Measurements from ENCODE around the gene IKZF2. TPM values are rescaled to one million over a fixed set of nuclear protein-coding genes. Genes with fewer than 3 reads are reported as not detected.

IKZF2 gene
- total RNA-seq, 1 donor from 2014 or later = 0.86 TPM

GRCh38 chr2:213091765-213092164 lies 59.6 kb downstream of the IKZF2 start:
- no peak for TF ChIP-seq CTCF (conservative IDR thresholded peaks at IDR 0.05; ENCODE audit: low read depth, low read length)
- H3K4me3 ChIP-seq (ENCODE audit: low read depth, low read length) = no peak overlapping the region
- no peak for DNase-seq (ENCODE audit: low read depth)

- TF ChIP-seq CTCF (conservative IDR thresholded peaks at IDR 0.05; ENCODE audit: low read depth, low read length) = no peak
- no peak overlapping the region for H3K4me3 ChIP-seq (ENCODE audit: low read depth, low read length)
- DNase-seq (ENCODE audit: low read depth) = no peak
Observed at GRCh38 chr2:213090772-213091171, 60.6 kb downstream of the IKZF2 start.

- no peak overlapping the region for H3K4me3 ChIP-seq (ENCODE audit: low read depth, low read length)
- no peak for DNase-seq (ENCODE audit: low read depth)
- TF ChIP-seq CTCF (conservative IDR thresholded peaks at IDR 0.05; ENCODE audit: low read depth, low read length) = no peak
Observed at GRCh38 chr2:213089438-213089837, 62.0 kb downstream of the IKZF2 start.

- no peak overlapping the region for H3K4me3 ChIP-seq (ENCODE audit: low read depth, low read length)
- no peak for DNase-seq (ENCODE audit: low read depth)
- no peak for TF ChIP-seq CTCF (conservative IDR thresholded peaks at IDR 0.05; ENCODE audit: low read depth, low read length)
Observed at GRCh38 chr2:213087040-213087439, 64.4 kb downstream of the IKZF2 start.

GRCh38 chr2:213086571-213086970 lies 64.8 kb downstream of the IKZF2 start:
- no peak for TF ChIP-seq CTCF (conservative IDR thresholded peaks at IDR 0.05; ENCODE audit: low read depth, low read length)
- H3K4me3 ChIP-seq (ENCODE audit: low read depth, low read length) = no peak overlapping the region
- DNase-seq (ENCODE audit: low read depth) = no peak

- TF ChIP-seq CTCF (conservative IDR thresholded peaks at IDR 0.05; ENCODE audit: low read depth, low read length) = no peak
- H3K4me3 ChIP-seq (ENCODE audit: low read depth, low read length) = no peak overlapping the region
- no peak for DNase-seq (ENCODE audit: low read depth)
Observed at GRCh38 chr2:213086050-213086449, 65.4 kb downstream of the IKZF2 start.

GRCh38 chr2:213085538-213085937 lies 65.9 kb downstream of the IKZF2 start:
- DNase-seq (ENCODE audit: low read depth) = no peak
- no peak overlapping the region for H3K4me3 ChIP-seq (ENCODE audit: low read depth, low read length)
- no peak for TF ChIP-seq CTCF (conservative IDR thresholded peaks at IDR 0.05; ENCODE audit: low read depth, low read length)

All from epithelial cell of proximal tubule (primary cell).